T-helper 2 cell treated with Interferon-gamma antibody and Interleukin-4, amounts not matched to agents 5 μg/mL and 100 μg/mL, for 36 hours (primary cell): ENCODE measurements around the gene SLC9C2.
"Not testable (repeated sequence)": the region's sequence is repeated elsewhere in the genome, so short reads cannot be mapped to it uniquely, and the experiment has no call there.

Source experiments
- DNase-seq: peaks from one replicate; pipeline ENCODE4 v3.0.0; 2021; ENCODE audit warnings: low spot score
- H3K27ac Mint-ChIP-seq: one replicate; pipeline ENCODE4 v1.8.0; 2021; ENCODE audit warnings: mild to moderate bottlenecking, mixed read lengths
- H3K27me3 Mint-ChIP-seq: one replicate; pipeline ENCODE4 v1.8.0; 2021; ENCODE audit warnings: low read depth, mixed read lengths
- H3K36me3 Mint-ChIP-seq: one replicate; pipeline ENCODE4 v1.8.0; 2021; ENCODE audit warnings: low read depth, mixed read lengths
- H3K4me1 Mint-ChIP-seq: one replicate; pipeline ENCODE4 v1.8.0; 2021; ENCODE audit warnings: low read depth, mixed read lengths
- H3K4me3 Mint-ChIP-seq: one replicate; pipeline ENCODE4 v1.8.0; 2022; ENCODE audit warnings: mild to moderate bottlenecking, moderate library complexity, mixed read lengths
- H3K9me3 Mint-ChIP-seq: one replicate; pipeline ENCODE4 v1.8.0; 2021; ENCODE audit warnings: mixed read lengths

SLC9C2 gene

GRCh38 chr1:173603056-173603591 lies at the start of gene SLC9C2:
SLC9C2 (minus strand) TSS chr1:173603072; CDS start chr1:173601776, 1,296 bp downstream.
- Mint-ChIP-seq H3K9me3 (no peaks in the 10 kb centered on the region), H3K27me3 (peaks cover 6% of the 10 kb centered on the region), H3K4me3 (no peak within 1 kb of the TSS), H3K36me3 (no peaks in the 10 kb centered on the region), H3K4me1 (peaks cover 2% of the 10 kb centered on the region), H3K27ac (no peak within 1 kb of the TSS)
- DNase-seq, result no peak

GRCh38 chr1:173648880-173649605 lies 46.2 kb upstream of the SLC9C2 start:
- no peak overlapping the region for H3K4me3 Mint-ChIP-seq
- H3K9me3 Mint-ChIP-seq, result no peaks in the 10 kb centered on the region
- no peak overlapping the region for H3K27ac Mint-ChIP-seq
- H3K27me3 Mint-ChIP-seq, result peaks cover 3% of the 10 kb centered on the region
- no peaks in the 10 kb centered on the region for H3K4me1 Mint-ChIP-seq
- no peak for DNase-seq
- H3K36me3 Mint-ChIP-seq, result no peaks in the 10 kb centered on the region

- peaks cover 2% of the 10 kb centered on the region for H3K4me1 Mint-ChIP-seq
- H3K4me3 Mint-ChIP-seq, result no peak overlapping the region
Measured at GRCh38 chr1:173646656-173647055, 43.8 kb upstream of the SLC9C2 start.

GRCh38 chr1:173642450-173643139 lies 39.7 kb upstream of the SLC9C2 start:
- not testable (repeated sequence) for H3K27ac Mint-ChIP-seq, DNase-seq, H3K27me3 Mint-ChIP-seq, H3K9me3 Mint-ChIP-seq, H3K36me3 Mint-ChIP-seq, H3K4me3 Mint-ChIP-seq, H3K4me1 Mint-ChIP-seq

More at GRCh38 chr1:173646656-173647055, 43.8 kb upstream of the SLC9C2 start:
- H3K9me3 Mint-ChIP-seq, result no peaks in the 10 kb centered on the region
- H3K27ac Mint-ChIP-seq, result no peak overlapping the region
- DNase-seq, result no peak
- H3K36me3 Mint-ChIP-seq, result no peaks in the 10 kb centered on the region
- H3K27me3 Mint-ChIP-seq, result no peaks in the 10 kb centered on the region

- DNase-seq, result no peak
- Mint-ChIP-seq H3K27ac (no peak overlapping the region), H3K9me3 (no peaks in the 10 kb centered on the region), H3K4me1 (peaks cover 2% of the 10 kb centered on the region), H3K36me3 (no peaks in the 10 kb centered on the region), H3K4me3 (no peak overlapping the region), H3K27me3 (no peaks in the 10 kb centered on the region)
Measured at GRCh38 chr1:173639102-173639501, 36.2 kb upstream of the SLC9C2 start.

- H3K27me3 Mint-ChIP-seq, result peaks cover 1% of the 10 kb centered on the region
- no peaks in the 10 kb centered on the region for H3K9me3 Mint-ChIP-seq
- no peak overlapping the region for H3K4me3 Mint-ChIP-seq
- no peak for DNase-seq
- H3K27ac Mint-ChIP-seq, result no peak overlapping the region
- H3K4me1 Mint-ChIP-seq, result peaks cover 2% of the 10 kb centered on the region
- no peaks in the 10 kb centered on the region for H3K36me3 Mint-ChIP-seq
Measured at GRCh38 chr1:173638043-173639021, 35.5 kb upstream of the SLC9C2 start.

- not testable (repeated sequence) for H3K27ac Mint-ChIP-seq, H3K36me3 Mint-ChIP-seq, DNase-seq, H3K27me3 Mint-ChIP-seq, H3K9me3 Mint-ChIP-seq, H3K4me3 Mint-ChIP-seq, H3K4me1 Mint-ChIP-seq
Measured at GRCh38 chr1:173637236-173638042, 34.6 kb upstream of the SLC9C2 start.

- no peak for DNase-seq
- peaks cover 8% of the 10 kb centered on the region for H3K27me3 Mint-ChIP-seq
- H3K4me3 Mint-ChIP-seq, result no peak within 1 kb of the TSS
- no peaks in the 10 kb centered on the region for H3K4me1 Mint-ChIP-seq
- no peaks in the 10 kb centered on the region for H3K36me3 Mint-ChIP-seq
- H3K9me3 Mint-ChIP-seq, result no peaks in the 10 kb centered on the region
- no peak within 1 kb of the TSS for H3K27ac Mint-ChIP-seq
Measured at GRCh38 chr1:173635116-173635515, 32.2 kb upstream of the SLC9C2 start, which contains the start of gene TEX50. TEX50 (plus strand) TSS chr1:173635338; CDS start chr1:173635522, 184 bp downstream.

GRCh38 chr1:173628888-173629287 lies 26.0 kb upstream of the SLC9C2 start:
- H3K27me3 Mint-ChIP-seq, result peaks cover 8% of the 10 kb centered on the region
- H3K9me3 Mint-ChIP-seq, result no peaks in the 10 kb centered on the region
- no peak overlapping the region for H3K27ac Mint-ChIP-seq
- H3K36me3 Mint-ChIP-seq, result no peaks in the 10 kb centered on the region
- no peak for DNase-seq
- H3K4me1 Mint-ChIP-seq, result no peaks in the 10 kb centered on the region
- no peak overlapping the region for H3K4me3 Mint-ChIP-seq

GRCh38 chr1:173627269-173627668 lies 24.4 kb upstream of the SLC9C2 start:
- Mint-ChIP-seq H3K36me3 (no peaks in the 10 kb centered on the region), H3K4me1 (no peaks in the 10 kb centered on the region), H3K9me3 (no peaks in the 10 kb centered on the region), H3K4me3 (no peak overlapping the region), H3K27me3 (peaks cover 3% of the 10 kb centered on the region), H3K27ac (no peak overlapping the region)
- DNase-seq, result no peak

GRCh38 chr1:173616859-173617258 lies 14.0 kb upstream of the SLC9C2 start:
- H3K27ac Mint-ChIP-seq, result no peak overlapping the region
- H3K27me3 Mint-ChIP-seq, result peaks cover 7% of the 10 kb centered on the region
- H3K4me3 Mint-ChIP-seq, result no peak overlapping the region
- no peaks in the 10 kb centered on the region for H3K4me1 Mint-ChIP-seq
- no peak for DNase-seq
- H3K9me3 Mint-ChIP-seq, result peaks cover 17% of the 10 kb centered on the region
- no peaks in the 10 kb centered on the region for H3K36me3 Mint-ChIP-seq

GRCh38 chr1:173613086-173613485 lies 10.2 kb upstream of the SLC9C2 start:
- H3K4me1 Mint-ChIP-seq, DNase-seq, H3K36me3 Mint-ChIP-seq, H3K27me3 Mint-ChIP-seq, H3K27ac Mint-ChIP-seq, H3K4me3 Mint-ChIP-seq, H3K9me3 Mint-ChIP-seq: not testable (repeated sequence)
